ENCODE measurements around the gene TRPM3. TPM values are rescaled to one million over a fixed set of nuclear protein-coding genes. Genes with fewer than 3 reads are reported as not detected.

Gene TRPM3
- total and polyA plus RNA-seq, 9 of the 15 experiments (the other 6 are each of a cell fraction or from before 2014, with no cell fraction given): 0.04 TPM; not detected in 8

- intact Hi-C loops (cut with micrococcal nuclease): no loop called here
- ATAC-seq (no peak), FAIRE-seq (no peak), DNase-seq (ENCODE audit: extremely low read depth in 1 of 4, low spot score in 3 of 4) (no peak)
- H3K4me1 ChIP-seq (replicated peaks in 1 of 2; ENCODE audit: control insufficient read depth in 2 of 2, insufficient read depth in 2 of 2, low read length in 2 of 2): no peaks in the 10 kb centered on the region
- no TSS peak for BruUV-seq (replicated peaks)
- no peak overlapping the region for H3K4me2 ChIP-seq (ENCODE audit: insufficient read depth, low read length)
- ChIA-PET POLR2A (interaction anchor here (0.6 to 1.0 kb wide), 2 partner anchors 9 to 14 kb away, joined by 3 read pairs; no protein-coding TSS in a partner anchor), CTCF (ENCODE audit: low intra/inter-chr PET ratio) (no interaction called here)
- H3K36me3 ChIP-seq (ENCODE audit: control insufficient read depth, insufficient read depth, low read length): no peaks in the 10 kb centered on the region
- no peaks in the 10 kb centered on the region for H3K9me1 ChIP-seq (ENCODE audit: control insufficient read depth, insufficient read depth, low read length)
- H2AFZ ChIP-seq (ENCODE audit: low read depth, low read length): no peak overlapping the region
- H3K27ac ChIP-seq (ENCODE audit: extremely low read depth, low read depth, low read length): no peak overlapping the region
- no peaks in the 10 kb centered on the region for H3K79me2 ChIP-seq (ENCODE audit: control insufficient read depth, insufficient read depth, low read length)
- no peak overlapping the region for H3K9ac ChIP-seq (ENCODE audit: insufficient read depth in 1 of 2, low read depth in 2 of 2, low read length in 2 of 2)
- in situ Hi-C loops (cut with MboI): loop anchor here (25.0 kb wide), 1 partner anchor 626 kb away; no protein-coding TSS in a partner anchor
- no peaks in the 10 kb centered on the region for H4K20me1 ChIP-seq (replicated peaks; ENCODE audit: control insufficient read depth, insufficient read depth, low read length)
- no peak overlapping the region for H3K4me3 ChIP-seq
- 3% methylated on average over 4 of the region's 11 CpGs for WGBS (ENCODE audit: insufficient coverage, low coverage, missing lambda C conversion rate)
- H3K27me3 ChIP-seq (ENCODE audit: control insufficient read depth in 2 of 2, insufficient read depth in 2 of 2, low read length in 2 of 2): peaks cover 0 to 21% of the 10 kb centered on the region in 2 experiments; a peak in 3 of 5 replicates
- H3K9me3 ChIP-seq (replicated peaks; ENCODE audit: control insufficient read depth, insufficient read depth, low read depth, low read length): no peaks in the 10 kb centered on the region
- TF ChIP-seq KLF1 (tag; IDR thresholded peaks at IDR 0.05): no peak
- no peak for TF ChIP-seq THAP12 (CRISPR knock-in tag; IDR thresholded peaks at IDR 0.05)
- TF ChIP-seq ZBTB7A (IDR thresholded peaks at IDR 0.05; ENCODE audit: borderline replicate concordance, control insufficient read depth, low read depth, low read length): no peak
- TF ChIP-seq SRSF9 (IDR thresholded peaks at IDR 0.05; ENCODE audit: borderline replicate concordance, low read depth, low read length): no peak
- TF ChIP-seq TBL1XR1 (IDR thresholded peaks at IDR 0.05; ENCODE audit: low read length in 2 of 2): no peak
- no peak for TF ChIP-seq SAFB2 (IDR thresholded peaks at IDR 0.05; ENCODE audit: borderline replicate concordance, low read depth, low read length, severe bottlenecking)
Measured at GRCh38 chr9:70588381-70588780, 533.0 kb downstream of the TRPM3 start.

Measured in K562 (cell line).